GM23338 (cell line): ENCODE results near the gene TNIP1. TPM values are rescaled to one million over a fixed set of nuclear protein-coding genes. Genes with fewer than 3 reads are reported as not detected.

Source experiments
- ATAC-seq: fragments of 200-7000 bp; cut with Tn5 transposase; 3 replicates; pipeline ENCODE4 v1.9.1; 2020
- DNase-seq: peaks from one replicate; pipeline ENCODE4 v3.0.0-alpha.2; 2015; ENCODE audit warnings: low spot score
- H2AFZ ChIP-seq: fragments of 200-600 bp; sonication (generic); 2 replicates; pipeline ENCODE4 v1.8.0; 2016; ENCODE audit warnings: antibody characterized with exemption, mild to moderate bottlenecking, moderate library complexity
- H3F3A ChIP-seq: fragments of 200-600 bp; sonication (generic); replicated peaks from 2 replicates; pipeline ENCODE4 v1.8.0; 2017; ENCODE audit warnings: antibody characterized with exemption, mixed run types, low read depth
- H3K27ac ChIP-seq: fragments of 200-600 bp; sonication (generic); 2 replicates; pipeline ENCODE4 v1.6.1; 2016; ENCODE audit warnings: low read depth
- H3K27me3 ChIP-seq: fragments of 200-600 bp; sonication (generic); 2 replicates; pipeline ENCODE4 v1.8.0; 2016; ENCODE audit warnings: mild to moderate bottlenecking, mixed run types, moderate library complexity; ENCODE audit not compliant: insufficient read depth
- H3K36me3 ChIP-seq: fragments of 200-600 bp; sonication (generic); 2 replicates; pipeline ENCODE4 v1.8.0; 2016; ENCODE audit warnings: mild to moderate bottlenecking; ENCODE audit not compliant: insufficient read depth
- H3K4me1 ChIP-seq: fragments of 200-600 bp; sonication (generic); 2 replicates; pipeline ENCODE4 v1.8.0; 2016; ENCODE audit warnings: mild to moderate bottlenecking, moderate library complexity; ENCODE audit not compliant: insufficient read depth
- H3K4me2 ChIP-seq: fragments of 200-600 bp; sonication (generic); 2 replicates; pipeline ENCODE4 v1.7.1; 2017; ENCODE audit warnings: mixed run types
- H3K4me3 ChIP-seq: fragments of 200-600 bp; sonication (generic); 2 replicates; pipeline ENCODE4 v1.6.1; 2016; ENCODE audit warnings: mixed run types
- H3K79me2 ChIP-seq: fragments of 200-600 bp; sonication (generic); replicated peaks from 2 replicates; pipeline ENCODE4 v1.8.0; 2017; ENCODE audit warnings: mild to moderate bottlenecking; ENCODE audit not compliant: insufficient read depth
- H3K9me2 ChIP-seq: fragments of 200-600 bp; sonication (generic); 2 replicates; pipeline ENCODE4 v1.8.0; 2017; ENCODE audit not compliant: insufficient read depth
- H4K20me1 ChIP-seq: fragments of 200-600 bp; sonication (generic); replicated peaks from 2 replicates; pipeline ENCODE4 v1.8.0; 2017; ENCODE audit warnings: mild to moderate bottlenecking; ENCODE audit not compliant: insufficient read depth
- H3K27ac Mint-ChIP-seq: 2 replicates; pipeline ENCODE4 v1.8.0; 2020; ENCODE audit warnings: inconsistent platforms, mild to moderate bottlenecking, moderate library complexity, mixed read lengths
- H3K27me3 Mint-ChIP-seq: 3 replicates; pipeline ENCODE4 v1.8.0; 2022; ENCODE audit warnings: low read depth, mild to moderate bottlenecking, moderate library complexity, mixed read lengths, inconsistent platforms; ENCODE audit not compliant: insufficient read depth, poor library complexity
- H3K36me3 Mint-ChIP-seq: 3 replicates; pipeline ENCODE4 v1.8.0; 2021; ENCODE audit warnings: low read depth, mild to moderate bottlenecking, inconsistent platforms, moderate library complexity, mixed read lengths
- H3K4me1 Mint-ChIP-seq: 3 replicates; pipeline ENCODE4 v1.8.0; 2020; ENCODE audit warnings: mild to moderate bottlenecking, inconsistent platforms, mixed read lengths
- H3K4me3 Mint-ChIP-seq: 3 replicates; pipeline ENCODE4 v1.8.0; 2021; ENCODE audit warnings: moderate library complexity, mild to moderate bottlenecking, inconsistent platforms, mixed read lengths
- H3K9me3 Mint-ChIP-seq: 3 replicates; pipeline ENCODE4 v1.8.0; 2020; ENCODE audit warnings: moderate library complexity, mild to moderate bottlenecking, inconsistent platforms, mixed read lengths
- CREB1 ChIP-seq: fragments of 250-450 bp; sonication (Bioruptor Pico); IDR thresholded peaks from 2 replicates; pipeline ENCODE4 v1.5.0; 2020; ENCODE audit warnings: low read depth, mild to moderate bottlenecking, moderate library complexity
- EZH2 ChIP-seq: fragments of 200-600 bp; sonication (generic); IDR thresholded peaks from one replicate; pipeline ENCODE4 v1.8.0; 2017; ENCODE audit warnings: antibody characterized with exemption, mild to moderate bottlenecking, low read depth; ENCODE audit not compliant: unreplicated experiment
- EZH2phosphoT487 ChIP-seq: fragments of 200-600 bp; sonication (generic); IDR thresholded peaks from one replicate; pipeline ENCODE4 v1.8.1; 2018; ENCODE audit warnings: antibody characterized with exemption; ENCODE audit not compliant: unreplicated experiment
- JUNB ChIP-seq: IDR thresholded peaks from one replicate; pipeline ENCODE4 v1.6.1; 2016; ENCODE audit warnings: antibody characterized with exemption; ENCODE audit not compliant: unreplicated experiment
- NANOG ChIP-seq: IDR thresholded peaks from 2 replicates; pipeline ENCODE4 v1.6.1; 2016; ENCODE audit warnings: antibody characterized with exemption, borderline replicate concordance
- POLR2AphosphoS5 ChIP-seq: IDR thresholded peaks from 2 replicates; pipeline ENCODE4 v1.6.1; 2016; ENCODE audit warnings: antibody characterized with exemption, low read depth
- STAT1 ChIP-seq: IDR thresholded peaks from one replicate; pipeline ENCODE4 v1.6.1; 2016; ENCODE audit warnings: antibody characterized with exemption; ENCODE audit not compliant: unreplicated experiment
- ZNF331 ChIP-seq: fragments of 250-450 bp; sonication (Bioruptor Pico); IDR thresholded peaks from 2 replicates; pipeline ENCODE4 v1.5.0; 2020; ENCODE audit warnings: low read depth, mild to moderate bottlenecking, moderate library complexity
- polyA plus RNA-seq: library from polyadenylated mRNA; unstranded; fragments of >200 nt; fragmentation: Nextera tagmentation; extraction: Ambion mirVana; gene quantifications from 2 replicates; pipeline ENCODE4 v1.2.1, GENCODE V29; 2016
- total RNA-seq: library from RNA; depleted of rRNA; stranded (reverse); fragments of >200 nt; shearing (Covaris generic); gene quantifications from 2 replicates; pipeline ENCODE4 v1.2.3, GENCODE V29; 2014
- TF ChIP-seq, protein P1 (sequence below): IDR thresholded peaks from one replicate; pipeline ENCODE4 v1.6.1; 2018; ENCODE audit warnings: antibody characterized with exemption; ENCODE audit not compliant: unreplicated experiment
- TF ChIP-seq, protein P2 (sequence below), 2 experiments: fragments of 200-600 bp in 1 of 2; sonication (generic) in 1 of 2; conservative IDR thresholded peaks; 2 replicates each; pipeline versions ENCODE4 v1.5.1 to v1.6.1; 2016 to 2017; ENCODE audit warnings: antibody characterized with exemption in 2 of 2, low read depth in 2 of 2, mild to moderate bottlenecking in 2 of 2, moderate library complexity in 1 of 2
- TF ChIP-seq, protein P3 (sequence below): fragments of 250-450 bp; sonication (Bioruptor Pico); IDR thresholded peaks from 2 replicates; pipeline ENCODE4 v1.5.0; 2020; ENCODE audit warnings: mild to moderate bottlenecking, moderate library complexity

Gene TNIP1
- total and polyA plus RNA-seq, 2 experiments from 2014 or later: 10.3 to 29.6 TPM

DNA sequence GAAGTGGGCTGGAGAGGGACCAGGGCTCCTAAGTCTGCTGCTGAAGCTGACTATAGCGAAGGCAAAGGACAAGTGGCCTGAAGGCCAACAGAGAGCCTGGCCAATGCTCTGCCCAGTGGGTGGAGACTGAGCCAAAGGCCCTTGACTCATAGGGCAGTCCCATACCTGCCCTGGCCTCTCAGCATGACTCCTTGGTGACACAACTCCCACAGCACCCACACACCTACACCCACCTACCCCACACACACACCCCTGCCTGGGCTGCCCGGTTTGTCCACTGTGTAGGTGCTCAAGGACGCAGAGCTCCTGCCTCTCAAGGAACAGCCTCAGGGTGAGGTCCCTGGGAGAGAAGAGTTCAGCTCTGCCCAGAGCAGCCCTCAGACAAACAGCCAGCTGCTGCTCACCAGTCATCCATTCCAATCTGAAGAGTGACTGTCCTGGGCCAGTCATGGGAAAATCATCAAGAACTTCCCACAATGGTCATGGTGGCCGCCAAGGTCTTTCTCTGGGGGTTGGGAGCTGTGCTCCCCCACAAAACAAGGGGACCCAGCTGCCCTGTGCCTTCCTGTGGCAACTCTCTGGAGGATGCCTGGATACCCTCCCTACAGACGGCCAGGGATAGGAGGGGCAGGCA lies 5.0 kb downstream of the TNIP1 start:
- Histone ChIP-seq H3K4me3 (no peak overlapping the region), H3K36me3 (no peaks in the 10 kb centered on the region), H3K27me3 (0 out of 2 replicates have a peak, but pooled peaks cover 3% of the 10 kb centered on the region), H3K27ac (no peak overlapping the region), H3K4me2 (no peak overlapping the region), H4K20me1 (peaks cover 18% of the 10 kb centered on the region), H2AFZ (no peak overlapping the region), H3K4me1 (peaks cover 10% of the 10 kb centered on the region), H3K9me2 (no peaks in the 10 kb centered on the region), H3K79me2 (peaks cover 27% of the 10 kb centered on the region), H3F3A (peaks cover 3% of the 10 kb centered on the region; the same call in 1 of the 2 replicates)
- Mint-ChIP-seq H3K27ac (no peak overlapping the region), H3K4me3 (no peak overlapping the region), H3K4me1 (peaks cover 9% of the 10 kb centered on the region), H3K27me3 (peaks cover 14% of the 10 kb centered on the region), H3K9me3 (no peaks in the 10 kb centered on the region), H3K36me3 (no peaks in the 10 kb centered on the region)
- ATAC-seq: no peak
- TF ChIP-seq ZNF331 (no peak), POLR2AphosphoS5 (no peak)
- no peak for DNase-seq

DNA sequence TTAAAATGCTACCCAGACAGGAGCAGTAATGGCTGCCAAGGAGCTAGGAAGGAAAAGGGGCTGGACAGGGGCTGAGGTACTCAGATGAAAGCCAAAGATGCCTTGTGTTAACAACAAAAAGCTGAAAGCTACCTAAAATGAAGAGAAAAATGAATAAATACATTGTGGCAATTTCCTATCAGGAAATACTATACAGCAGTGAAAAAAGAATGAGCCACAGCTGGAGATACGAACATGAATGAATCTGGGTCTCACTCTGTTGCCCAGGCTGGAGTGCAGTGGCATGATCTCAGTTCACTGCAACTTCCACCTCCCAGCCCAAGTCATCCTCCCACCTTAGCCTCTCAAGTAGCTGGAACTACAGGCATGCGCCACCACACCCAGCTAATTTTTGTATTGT lies 6.3 kb downstream of the TNIP1 start:
- Histone ChIP-seq H3K27me3 (no peaks in the 10 kb centered on the region), H3K4me3 (no peak overlapping the region), H3K9me2 (no peaks in the 10 kb centered on the region), H3K4me1 (peaks cover 3% of the 10 kb centered on the region; the same call in 1 of the 2 replicates), H3K27ac (no peak overlapping the region), H4K20me1 (peaks cover 18% of the 10 kb centered on the region), H3K79me2 (peaks cover 26% of the 10 kb centered on the region), H3K4me2 (no peak overlapping the region), H3F3A (no peaks in the 10 kb centered on the region), H2AFZ (no peak overlapping the region), H3K36me3 (no peaks in the 10 kb centered on the region)
- no peak overlapping the region for H3K4me3 Mint-ChIP-seq
- H3K27me3 Mint-ChIP-seq: peaks cover 11% of the 10 kb centered on the region
- H3K4me1 Mint-ChIP-seq: peaks cover under 1% of the 10 kb centered on the region; the same call in 2 of the 3 replicates
- H3K36me3 Mint-ChIP-seq: no peaks in the 10 kb centered on the region
- no peak overlapping the region for H3K27ac Mint-ChIP-seq
- H3K9me3 Mint-ChIP-seq: no peaks in the 10 kb centered on the region
- DNase-seq: no peak
- ATAC-seq: no peak
- TF ChIP-seq ZNF331 (no peak), CREB1 (CRISPR knock-in tag) (no peak), EZH2 (no peak), EZH2phosphoT487 (no peak), NANOG (no peak), STAT1 (no peak), JUNB (no peak)
- TF ChIP-seq, protein P1, sequence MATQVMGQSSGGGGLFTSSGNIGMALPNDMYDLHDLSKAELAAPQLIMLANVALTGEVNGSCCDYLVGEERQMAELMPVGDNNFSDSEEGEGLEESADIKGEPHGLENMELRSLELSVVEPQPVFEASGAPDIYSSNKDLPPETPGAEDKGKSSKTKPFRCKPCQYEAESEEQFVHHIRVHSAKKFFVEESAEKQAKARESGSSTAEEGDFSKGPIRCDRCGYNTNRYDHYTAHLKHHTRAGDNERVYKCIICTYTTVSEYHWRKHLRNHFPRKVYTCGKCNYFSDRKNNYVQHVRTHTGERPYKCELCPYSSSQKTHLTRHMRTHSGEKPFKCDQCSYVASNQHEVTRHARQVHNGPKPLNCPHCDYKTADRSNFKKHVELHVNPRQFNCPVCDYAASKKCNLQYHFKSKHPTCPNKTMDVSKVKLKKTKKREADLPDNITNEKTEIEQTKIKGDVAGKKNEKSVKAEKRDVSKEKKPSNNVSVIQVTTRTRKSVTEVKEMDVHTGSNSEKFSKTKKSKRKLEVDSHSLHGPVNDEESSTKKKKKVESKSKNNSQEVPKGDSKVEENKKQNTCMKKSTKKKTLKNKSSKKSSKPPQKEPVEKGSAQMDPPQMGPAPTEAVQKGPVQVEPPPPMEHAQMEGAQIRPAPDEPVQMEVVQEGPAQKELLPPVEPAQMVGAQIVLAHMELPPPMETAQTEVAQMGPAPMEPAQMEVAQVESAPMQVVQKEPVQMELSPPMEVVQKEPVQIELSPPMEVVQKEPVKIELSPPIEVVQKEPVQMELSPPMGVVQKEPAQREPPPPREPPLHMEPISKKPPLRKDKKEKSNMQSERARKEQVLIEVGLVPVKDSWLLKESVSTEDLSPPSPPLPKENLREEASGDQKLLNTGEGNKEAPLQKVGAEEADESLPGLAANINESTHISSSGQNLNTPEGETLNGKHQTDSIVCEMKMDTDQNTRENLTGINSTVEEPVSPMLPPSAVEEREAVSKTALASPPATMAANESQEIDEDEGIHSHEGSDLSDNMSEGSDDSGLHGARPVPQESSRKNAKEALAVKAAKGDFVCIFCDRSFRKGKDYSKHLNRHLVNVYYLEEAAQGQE: no peak
- TF ChIP-seq, protein P2, sequence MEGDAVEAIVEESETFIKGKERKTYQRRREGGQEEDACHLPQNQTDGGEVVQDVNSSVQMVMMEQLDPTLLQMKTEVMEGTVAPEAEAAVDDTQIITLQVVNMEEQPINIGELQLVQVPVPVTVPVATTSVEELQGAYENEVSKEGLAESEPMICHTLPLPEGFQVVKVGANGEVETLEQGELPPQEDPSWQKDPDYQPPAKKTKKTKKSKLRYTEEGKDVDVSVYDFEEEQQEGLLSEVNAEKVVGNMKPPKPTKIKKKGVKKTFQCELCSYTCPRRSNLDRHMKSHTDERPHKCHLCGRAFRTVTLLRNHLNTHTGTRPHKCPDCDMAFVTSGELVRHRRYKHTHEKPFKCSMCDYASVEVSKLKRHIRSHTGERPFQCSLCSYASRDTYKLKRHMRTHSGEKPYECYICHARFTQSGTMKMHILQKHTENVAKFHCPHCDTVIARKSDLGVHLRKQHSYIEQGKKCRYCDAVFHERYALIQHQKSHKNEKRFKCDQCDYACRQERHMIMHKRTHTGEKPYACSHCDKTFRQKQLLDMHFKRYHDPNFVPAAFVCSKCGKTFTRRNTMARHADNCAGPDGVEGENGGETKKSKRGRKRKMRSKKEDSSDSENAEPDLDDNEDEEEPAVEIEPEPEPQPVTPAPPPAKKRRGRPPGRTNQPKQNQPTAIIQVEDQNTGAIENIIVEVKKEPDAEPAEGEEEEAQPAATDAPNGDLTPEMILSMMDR (conservative IDR thresholded peaks at IDR 0.05; ENCODE audit: low read depth in 2 of 2): no peak
- TF ChIP-seq, protein P3, sequence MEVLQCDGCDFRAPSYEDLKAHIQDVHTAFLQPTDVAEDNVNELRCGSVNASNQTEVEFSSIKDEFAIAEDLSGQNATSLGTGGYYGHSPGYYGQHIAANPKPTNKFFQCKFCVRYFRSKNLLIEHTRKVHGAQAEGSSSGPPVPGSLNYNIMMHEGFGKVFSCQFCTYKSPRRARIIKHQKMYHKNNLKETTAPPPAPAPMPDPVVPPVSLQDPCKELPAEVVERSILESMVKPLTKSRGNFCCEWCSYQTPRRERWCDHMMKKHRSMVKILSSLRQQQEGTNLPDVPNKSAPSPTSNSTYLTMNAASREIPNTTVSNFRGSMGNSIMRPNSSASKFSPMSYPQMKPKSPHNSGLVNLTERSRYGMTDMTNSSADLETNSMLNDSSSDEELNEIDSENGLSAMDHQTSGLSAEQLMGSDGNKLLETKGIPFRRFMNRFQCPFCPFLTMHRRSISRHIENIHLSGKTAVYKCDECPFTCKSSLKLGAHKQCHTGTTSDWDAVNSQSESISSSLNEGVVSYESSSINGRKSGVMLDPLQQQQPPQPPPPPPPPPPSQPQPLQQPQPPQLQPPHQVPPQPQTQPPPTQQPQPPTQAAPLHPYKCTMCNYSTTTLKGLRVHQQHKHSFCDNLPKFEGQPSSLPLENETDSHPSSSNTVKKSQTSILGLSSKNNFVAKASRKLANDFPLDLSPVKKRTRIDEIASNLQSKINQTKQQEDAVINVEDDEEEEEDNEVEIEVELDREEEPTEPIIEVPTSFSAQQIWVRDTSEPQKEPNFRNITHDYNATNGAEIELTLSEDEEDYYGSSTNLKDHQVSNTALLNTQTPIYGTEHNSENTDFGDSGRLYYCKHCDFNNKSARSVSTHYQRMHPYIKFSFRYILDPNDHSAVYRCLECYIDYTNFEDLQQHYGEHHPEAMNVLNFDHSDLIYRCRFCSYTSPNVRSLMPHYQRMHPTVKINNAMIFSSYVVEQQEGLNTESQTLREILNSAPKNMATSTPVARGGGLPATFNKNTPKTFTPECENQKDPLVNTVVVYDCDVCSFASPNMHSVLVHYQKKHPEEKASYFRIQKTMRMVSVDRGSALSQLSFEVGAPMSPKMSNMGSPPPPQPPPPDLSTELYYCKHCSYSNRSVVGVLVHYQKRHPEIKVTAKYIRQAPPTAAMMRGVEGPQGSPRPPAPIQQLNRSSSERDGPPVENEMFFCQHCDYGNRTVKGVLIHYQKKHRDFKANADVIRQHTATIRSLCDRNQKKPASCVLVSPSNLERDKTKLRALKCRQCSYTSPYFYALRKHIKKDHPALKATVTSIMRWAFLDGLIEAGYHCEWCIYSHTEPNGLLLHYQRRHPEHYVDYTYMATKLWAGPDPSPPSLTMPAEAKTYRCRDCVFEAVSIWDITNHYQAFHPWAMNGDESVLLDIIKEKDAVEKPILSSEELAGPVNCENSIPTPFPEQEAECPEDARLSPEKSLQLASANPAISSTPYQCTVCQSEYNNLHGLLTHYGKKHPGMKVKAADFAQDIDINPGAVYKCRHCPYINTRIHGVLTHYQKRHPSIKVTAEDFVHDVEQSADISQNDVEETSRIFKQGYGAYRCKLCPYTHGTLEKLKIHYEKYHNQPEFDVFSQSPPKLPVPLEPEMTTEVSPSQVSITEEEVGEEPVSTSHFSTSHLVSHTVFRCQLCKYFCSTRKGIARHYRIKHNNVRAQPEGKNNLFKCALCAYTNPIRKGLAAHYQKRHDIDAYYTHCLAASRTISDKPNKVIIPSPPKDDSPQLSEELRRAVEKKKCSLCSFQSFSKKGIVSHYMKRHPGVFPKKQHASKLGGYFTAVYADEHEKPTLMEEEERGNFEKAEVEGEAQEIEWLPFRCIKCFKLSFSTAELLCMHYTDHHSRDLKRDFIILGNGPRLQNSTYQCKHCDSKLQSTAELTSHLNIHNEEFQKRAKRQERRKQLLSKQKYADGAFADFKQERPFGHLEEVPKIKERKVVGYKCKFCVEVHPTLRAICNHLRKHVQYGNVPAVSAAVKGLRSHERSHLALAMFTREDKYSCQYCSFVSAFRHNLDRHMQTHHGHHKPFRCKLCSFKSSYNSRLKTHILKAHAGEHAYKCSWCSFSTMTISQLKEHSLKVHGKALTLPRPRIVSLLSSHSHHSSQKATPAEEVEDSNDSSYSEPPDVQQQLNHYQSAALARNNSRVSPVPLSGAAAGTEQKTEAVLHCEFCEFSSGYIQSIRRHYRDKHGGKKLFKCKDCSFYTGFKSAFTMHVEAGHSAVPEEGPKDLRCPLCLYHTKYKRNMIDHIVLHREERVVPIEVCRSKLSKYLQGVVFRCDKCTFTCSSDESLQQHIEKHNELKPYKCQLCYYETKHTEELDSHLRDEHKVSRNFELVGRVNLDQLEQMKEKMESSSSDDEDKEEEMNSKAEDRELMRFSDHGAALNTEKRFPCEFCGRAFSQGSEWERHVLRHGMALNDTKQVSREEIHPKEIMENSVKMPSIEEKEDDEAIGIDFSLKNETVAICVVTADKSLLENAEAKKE (CRISPR knock-in tag): no peak
